COLO668 (cell line): Measurements from ENCODE around the gene KIF19.

Source experiments
- DNase-seq: peaks from one replicate; lab custom pipeline; 2025; ENCODE audit not compliant: unreplicated experiment; lab: John Stamatoyannopoulos, UW

The KIF19 gene

GRCh38 chr17:74361230-74362068 lies 35.4 kb downstream of the KIF19 start, which contains the start of gene BTBD17:
Gene BTBD17, minus strand, starts transcription at chr17:74361868. Its CDS starts 49 bp downstream, at chr17:74361819.
- DNase-seq, result peak; percentile 76

GRCh38 chr17:74362069-74362405 lies 36.0 kb downstream of the KIF19 start:
- DNase-seq, result no peak

GRCh38 chr17:74362810-74363498 lies 36.9 kb downstream of the KIF19 start:
- DNase-seq, result no peak

GRCh38 chr17:74367206-74367605 lies 41.2 kb downstream of the KIF19 start, which contains the start of gene GPR142:
Gene GPR142, plus strand, starts transcription at chr17:74367506. Its CDS starts 2,035 bp downstream, at chr17:74369541.
- no peak for DNase-seq

- peak; percentile 66 for DNase-seq
These were observed 42.5 kb downstream of the KIF19 start for GRCh38 chr17:74368341-74369081.

- DNase-seq, result peak; percentile 3
These were observed 43.2 kb downstream of the KIF19 start for GRCh38 chr17:74369221-74369620.

GRCh38 chr17:74369665-74370490 lies 43.9 kb downstream of the KIF19 start:
- DNase-seq, result no peak

- DNase-seq, result no peak
These were observed 45.7 kb downstream of the KIF19 start for GRCh38 chr17:74371653-74372147.

GRCh38 chr17:74372426-74372825 lies 46.4 kb downstream of the KIF19 start:
- DNase-seq, result no peak

- peak; percentile 86 for DNase-seq
These were observed 48.0 kb downstream of the KIF19 start for GRCh38 chr17:74373838-74374606.

- peak; percentile 29 for DNase-seq
These were observed 48.8 kb downstream of the KIF19 start for GRCh38 chr17:74374858-74375257.

- DNase-seq, result peak; percentile 80
These were observed 53.6 kb downstream of the KIF19 start for GRCh38 chr17:74379495-74380085.

- DNase-seq, result no peak
These were observed 54.3 kb downstream of the KIF19 start for GRCh38 chr17:74380086-74380958.

GRCh38 chr17:74380959-74381808 lies 55.2 kb downstream of the KIF19 start:
- no peak for DNase-seq

- DNase-seq, result no peak
These were observed 57.1 kb downstream of the KIF19 start for GRCh38 chr17:74383141-74383540.

- no peak for DNase-seq
These were observed 59.2 kb downstream of the KIF19 start for GRCh38 chr17:74385201-74385600.

- no peak for DNase-seq
These were observed 60.4 kb downstream of the KIF19 start for GRCh38 chr17:74386386-74386785.
